Skin epidermis (tissue), 12 donors: ENCODE data around the gene CORIN.
A peak's percentile ranks its signal among the peaks of the same experiment; 100 is the strongest.

Experiments used
- H3K27ac ChIP-seq, 21 experiments: fragments of 200-600 bp; sonication (generic) in 11 of 21; one replicate each; pipeline ENCODE4 v1.5.0; 2020; ENCODE audit warnings: mild to moderate bottlenecking in 3 of 21, inconsistent platforms in 2 of 21, moderate library complexity in 2 of 21
- H3K4me3 ChIP-seq, 7 experiments: fragments of 200-600 bp; sonication (generic) in 2 of 7; one replicate each; pipeline ENCODE4 v1.5.0; 2020; ENCODE audit warnings: inconsistent platforms in 2 of 7, mild to moderate bottlenecking in 2 of 7, moderate library complexity in 1 of 7

CORIN gene, protein sequence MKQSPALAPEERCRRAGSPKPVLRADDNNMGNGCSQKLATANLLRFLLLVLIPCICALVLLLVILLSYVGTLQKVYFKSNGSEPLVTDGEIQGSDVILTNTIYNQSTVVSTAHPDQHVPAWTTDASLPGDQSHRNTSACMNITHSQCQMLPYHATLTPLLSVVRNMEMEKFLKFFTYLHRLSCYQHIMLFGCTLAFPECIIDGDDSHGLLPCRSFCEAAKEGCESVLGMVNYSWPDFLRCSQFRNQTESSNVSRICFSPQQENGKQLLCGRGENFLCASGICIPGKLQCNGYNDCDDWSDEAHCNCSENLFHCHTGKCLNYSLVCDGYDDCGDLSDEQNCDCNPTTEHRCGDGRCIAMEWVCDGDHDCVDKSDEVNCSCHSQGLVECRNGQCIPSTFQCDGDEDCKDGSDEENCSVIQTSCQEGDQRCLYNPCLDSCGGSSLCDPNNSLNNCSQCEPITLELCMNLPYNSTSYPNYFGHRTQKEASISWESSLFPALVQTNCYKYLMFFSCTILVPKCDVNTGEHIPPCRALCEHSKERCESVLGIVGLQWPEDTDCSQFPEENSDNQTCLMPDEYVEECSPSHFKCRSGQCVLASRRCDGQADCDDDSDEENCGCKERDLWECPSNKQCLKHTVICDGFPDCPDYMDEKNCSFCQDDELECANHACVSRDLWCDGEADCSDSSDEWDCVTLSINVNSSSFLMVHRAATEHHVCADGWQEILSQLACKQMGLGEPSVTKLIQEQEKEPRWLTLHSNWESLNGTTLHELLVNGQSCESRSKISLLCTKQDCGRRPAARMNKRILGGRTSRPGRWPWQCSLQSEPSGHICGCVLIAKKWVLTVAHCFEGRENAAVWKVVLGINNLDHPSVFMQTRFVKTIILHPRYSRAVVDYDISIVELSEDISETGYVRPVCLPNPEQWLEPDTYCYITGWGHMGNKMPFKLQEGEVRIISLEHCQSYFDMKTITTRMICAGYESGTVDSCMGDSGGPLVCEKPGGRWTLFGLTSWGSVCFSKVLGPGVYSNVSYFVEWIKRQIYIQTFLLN

GRCh38 chr4:47837908-47838294, at the start of gene CORIN:
Gene CORIN, minus strand, starts transcription at chr4:47838067. Its CDS starts 118 bp downstream, at chr4:47837949.
- Histone ChIP-seq H3K27ac (peak within 1 kb of the TSS in 12 of 21 experiments; percentile 14 to 68 (median 45)), H3K4me3 (peak within 1 kb of the TSS; percentile 32 to 47 (median 36))

- H3K4me3 ChIP-seq: no peak overlapping the region
- no peak overlapping the region for H3K27ac ChIP-seq
Measured at GRCh38 chr4:47882228-47882627, 44.4 kb upstream of the CORIN start.

- H3K4me3 ChIP-seq: no peak overlapping the region
- H3K27ac ChIP-seq: no peak overlapping the region
Measured at GRCh38 chr4:47879458-47879857, 41.6 kb upstream of the CORIN start.

- H3K4me3 ChIP-seq: no peak overlapping the region
- no peak overlapping the region for H3K27ac ChIP-seq
Measured at GRCh38 chr4:47876784-47877546, 39.1 kb upstream of the CORIN start.

DNA sequence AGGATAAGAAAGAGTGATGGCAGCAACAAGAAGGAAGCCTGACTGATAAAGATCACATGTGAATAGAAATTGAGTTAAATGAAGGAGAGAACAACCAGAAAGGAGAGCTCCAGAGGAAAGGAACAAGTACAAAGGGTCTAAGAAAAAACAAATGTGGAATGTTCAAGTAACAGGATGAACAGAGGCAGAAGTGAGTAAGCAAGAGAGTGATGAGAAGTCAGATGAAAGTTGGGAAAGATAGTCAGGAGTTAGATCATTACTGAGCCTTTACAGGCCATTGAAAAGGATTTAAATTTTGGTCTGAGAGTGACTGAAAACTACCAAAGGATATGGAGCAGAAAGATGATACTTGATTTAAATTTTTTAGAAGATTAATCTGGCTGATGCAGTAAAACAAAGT, 38.4 kb upstream of the CORIN start:
- H3K27ac ChIP-seq: no peak overlapping the region
- no peak overlapping the region for H3K4me3 ChIP-seq

DNA sequence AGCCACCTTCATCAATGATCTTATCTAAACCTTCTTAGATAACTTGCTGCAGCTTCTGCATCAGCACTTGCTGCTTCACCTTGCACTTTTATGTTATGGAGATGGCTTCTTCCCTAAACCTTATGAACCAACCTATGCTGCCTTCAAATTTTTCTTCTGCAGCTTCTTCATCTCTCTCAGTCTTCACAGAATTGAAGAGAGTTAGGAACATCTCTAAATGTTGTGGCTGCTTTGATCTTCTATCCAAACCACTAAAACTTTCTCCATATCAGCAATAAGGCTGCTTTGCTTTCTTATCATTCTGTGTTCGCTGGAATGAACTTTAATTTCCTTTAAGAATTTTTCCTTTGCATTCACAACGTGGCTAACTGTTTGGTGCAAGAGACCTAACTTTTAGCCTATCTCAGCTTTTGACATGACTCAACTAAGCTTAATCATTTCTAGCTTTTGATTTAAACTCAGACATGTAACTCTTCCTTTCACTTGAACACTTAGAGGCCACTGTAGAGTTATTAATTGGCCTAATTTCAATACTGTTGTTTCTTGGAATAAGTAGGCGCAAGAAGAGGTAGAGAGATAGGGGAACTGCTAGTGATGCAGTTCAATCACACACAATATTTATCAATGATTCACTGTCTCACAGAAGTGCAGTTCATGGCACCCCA, 36.1 kb upstream of the CORIN start:
- H3K4me3 ChIP-seq: no peak overlapping the region
- H3K27ac ChIP-seq: no peak overlapping the region

DNA sequence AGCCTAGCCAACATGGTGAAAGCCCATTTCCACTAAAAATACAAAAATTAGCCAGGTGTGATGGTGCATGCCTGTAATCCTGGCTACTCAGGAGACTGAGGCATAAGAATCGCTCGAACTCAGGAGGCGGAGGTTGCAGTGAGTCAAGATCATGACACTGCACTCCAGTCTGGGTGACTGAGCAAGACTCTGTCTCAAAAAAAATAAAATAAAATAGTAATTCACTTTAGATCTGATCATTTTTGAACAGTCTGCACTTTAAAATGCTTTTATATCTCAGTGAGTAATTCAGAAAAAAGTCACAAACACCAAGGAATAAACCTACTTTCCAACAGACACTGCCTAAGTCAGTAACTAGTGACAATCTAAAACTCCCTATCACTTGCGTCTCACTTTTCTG, 25.6 kb upstream of the CORIN start:
- H3K4me3 ChIP-seq: no peak overlapping the region
- H3K27ac ChIP-seq: no peak overlapping the region

DNA sequence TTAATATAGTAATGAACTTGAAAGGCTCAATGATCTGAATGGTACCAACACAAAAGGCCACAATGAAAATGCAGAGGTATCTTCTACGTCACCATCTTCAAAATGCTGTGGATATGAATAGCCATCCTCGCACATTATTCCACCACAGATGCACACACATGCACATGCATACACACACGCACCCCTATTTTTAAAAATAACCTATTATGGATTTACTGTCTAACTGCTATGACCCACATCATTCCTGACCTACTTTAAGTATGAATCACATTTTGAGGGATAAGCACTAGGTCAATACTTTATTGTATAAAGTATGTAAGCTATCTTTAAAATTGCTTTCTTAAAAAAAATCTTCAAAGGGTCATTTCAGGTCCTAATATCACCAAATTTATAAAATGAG, 24.4 kb upstream of the CORIN start:
- H3K4me3 ChIP-seq: no peak overlapping the region
- peak overlapping the region in 1 of 21 experiments; percentile 5 for H3K27ac ChIP-seq

DNA sequence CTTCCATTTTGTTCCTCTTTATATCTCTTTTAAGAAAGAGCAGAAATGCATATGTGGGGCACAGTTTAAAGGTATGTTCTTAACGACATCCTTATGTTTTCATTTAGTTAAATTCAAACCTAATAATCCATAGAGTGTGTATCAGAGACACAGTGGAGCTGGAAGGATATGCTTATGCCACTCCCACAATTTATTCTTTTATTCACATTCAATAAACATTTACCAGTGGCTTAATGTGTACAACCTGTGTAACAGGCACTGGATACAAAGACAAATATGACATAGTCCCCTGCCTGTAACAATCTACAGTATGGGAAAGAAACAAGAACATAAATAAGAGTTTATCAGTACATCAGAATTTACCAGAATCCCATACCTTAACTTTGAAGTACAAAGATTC, 22.4 kb upstream of the CORIN start:
- H3K4me3 ChIP-seq: no peak overlapping the region
- H3K27ac ChIP-seq: no peak overlapping the region

GRCh38 chr4:47858006-47858405, 20.1 kb upstream of the CORIN start:
- H3K4me3 ChIP-seq: no peak overlapping the region
- H3K27ac ChIP-seq: no peak overlapping the region

DNA sequence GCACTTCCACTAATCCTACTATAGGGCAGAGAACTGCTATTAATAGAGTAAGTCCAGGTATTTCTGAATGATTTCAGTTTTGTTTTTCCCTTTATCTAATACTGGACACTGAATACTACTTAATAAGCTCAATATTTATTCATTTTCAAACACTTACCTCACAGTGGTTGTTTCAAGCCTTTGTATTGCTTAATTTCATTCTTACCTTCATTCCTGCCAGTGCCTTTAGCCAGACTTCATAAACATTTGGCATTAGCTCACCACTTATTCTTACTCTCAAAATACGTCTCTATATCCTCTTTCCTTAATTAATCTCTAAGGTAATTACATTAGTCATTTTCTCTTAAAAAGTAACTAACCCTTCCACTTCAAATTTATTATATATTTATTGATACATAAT, 18.8 kb upstream of the CORIN start:
- no peak overlapping the region for H3K27ac ChIP-seq
- no peak overlapping the region for H3K4me3 ChIP-seq

DNA sequence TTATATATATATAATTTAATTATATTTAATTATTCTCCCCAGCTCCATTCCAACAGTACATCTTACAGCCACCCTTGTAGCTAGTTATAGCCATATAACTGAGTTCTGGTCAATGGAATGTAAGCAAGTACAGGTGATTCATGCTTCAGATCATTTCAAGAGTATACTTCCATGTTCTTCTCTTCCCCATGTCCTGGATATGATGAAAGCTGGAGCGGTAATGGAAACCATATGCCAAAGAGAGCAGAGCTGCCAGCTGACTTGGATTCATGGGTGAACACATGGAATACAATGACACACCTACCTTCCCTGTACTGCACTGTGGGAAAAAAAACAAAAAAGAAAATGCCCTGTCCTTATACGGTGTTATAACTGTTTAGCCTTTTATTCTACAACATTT, 17.5 kb upstream of the CORIN start:
- Histone ChIP-seq H3K4me3 (no peak overlapping the region), H3K27ac (no peak overlapping the region)

GRCh38 chr4:47852136-47852535, 14.3 kb upstream of the CORIN start:
- H3K4me3 ChIP-seq: no peak overlapping the region
- H3K27ac ChIP-seq: peak overlapping the region in 1 of 21 experiments; percentile 42

- H3K27ac ChIP-seq: no peak overlapping the region
- no peak overlapping the region for H3K4me3 ChIP-seq
Measured at GRCh38 chr4:47849466-47849865, 11.6 kb upstream of the CORIN start.

DNA sequence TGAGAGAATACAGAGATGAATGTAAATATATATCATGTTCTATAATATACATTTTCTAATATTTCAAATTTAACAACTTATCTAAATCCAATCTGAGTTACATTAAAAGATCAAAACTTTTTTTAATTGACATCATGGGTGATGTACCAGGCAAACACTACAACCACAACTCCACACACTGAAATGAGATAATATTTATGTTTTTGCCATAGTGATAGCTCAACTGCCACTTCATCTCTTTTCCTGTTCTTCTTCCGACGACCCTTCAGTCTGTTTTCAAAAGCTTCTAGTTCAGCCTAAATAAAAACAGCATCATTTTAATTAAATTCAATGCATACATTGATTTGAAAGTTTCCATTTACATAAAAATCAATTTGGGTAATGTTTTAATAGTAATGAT, 10.2 kb upstream of the CORIN start:
- Histone ChIP-seq H3K27ac (no peak overlapping the region), H3K4me3 (no peak overlapping the region)

DNA sequence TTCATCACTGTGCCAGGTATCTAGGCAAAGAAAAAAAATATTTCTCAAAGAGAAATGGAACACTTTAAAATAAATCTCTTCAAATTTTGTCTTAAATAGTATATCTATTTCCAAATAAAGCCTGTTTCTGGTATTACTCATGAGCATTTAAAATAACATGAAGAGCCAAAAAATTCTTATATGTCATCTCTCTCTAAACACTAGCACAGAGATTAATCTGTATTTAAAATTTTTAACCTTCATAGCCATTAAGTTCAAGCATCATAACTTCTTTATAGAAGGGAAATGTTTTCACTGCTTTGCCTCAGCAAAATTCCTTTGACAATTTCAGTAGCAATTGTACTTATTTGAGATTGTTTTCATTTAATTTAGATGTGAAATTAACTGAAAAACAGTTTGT, 5.1 kb upstream of the CORIN start:
- Histone ChIP-seq H3K4me3 (no peak overlapping the region), H3K27ac (no peak overlapping the region)

- Histone ChIP-seq H3K27ac (no peak overlapping the region), H3K4me3 (no peak overlapping the region)
Measured at GRCh38 chr4:47840291-47840690, 2.4 kb upstream of the CORIN start.

GRCh38 chr4:47839259-47839658, 1.4 kb upstream of the CORIN start:
- no peak overlapping the region for H3K4me3 ChIP-seq
- no peak overlapping the region for H3K27ac ChIP-seq

DNA sequence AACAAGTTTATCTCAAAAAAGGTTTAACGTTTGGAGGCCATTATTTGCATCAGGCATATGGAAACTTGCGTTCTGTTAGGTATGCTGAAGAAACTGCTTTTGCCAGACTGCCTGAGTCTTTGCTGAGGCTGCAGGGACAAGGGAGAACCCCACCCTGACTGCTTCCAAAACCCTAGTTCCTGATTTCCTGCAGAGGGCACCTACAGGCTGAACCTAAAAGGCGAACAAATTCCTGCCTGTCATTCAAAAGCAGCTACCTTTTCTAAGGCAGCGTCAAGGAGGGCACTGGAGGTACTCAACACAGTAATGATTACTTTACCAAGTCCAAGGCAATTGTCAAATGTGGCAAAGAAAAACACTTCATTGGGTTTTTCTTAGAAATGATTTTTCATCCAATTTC, 578 bp upstream of the CORIN start:
- no peak overlapping the region for H3K4me3 ChIP-seq
- no peak overlapping the region for H3K27ac ChIP-seq
